Loucy (cell line): ENCODE data around the gene EIF1B.
A peak's percentile ranks its signal among the peaks of the same experiment; 100 is the strongest.

Source experiments
- H2AFZ ChIP-seq: fragments of 200-600 bp; sonication (generic); 2 replicates; pipeline ENCODE4 v1.6.0; 2016; ENCODE audit warnings: antibody characterized with exemption, mild to moderate bottlenecking, low read length, moderate library complexity
- H3F3A ChIP-seq: fragments of 200-600 bp; 2 replicates; pipeline ENCODE4 v1.6.0; 2016; ENCODE audit warnings: antibody characterized with exemption, low read depth, mild to moderate bottlenecking
- H3K27me3 ChIP-seq: fragments of 200-600 bp; sonication (generic); 2 replicates; pipeline ENCODE4 v1.6.1; 2014; ENCODE audit warnings: low read length, mild to moderate bottlenecking; ENCODE audit not compliant: insufficient read depth, poor library complexity, severe bottlenecking
- H3K36me3 ChIP-seq: fragments of 200-600 bp; sonication (generic); 2 replicates; pipeline ENCODE4 v1.6.1; 2016; ENCODE audit warnings: low read length; ENCODE audit not compliant: insufficient read depth
- H3K4me1 ChIP-seq: fragments of 200-600 bp; sonication (generic); 2 replicates; pipeline ENCODE4 v1.5.1; 2014; ENCODE audit warnings: low read length, mild to moderate bottlenecking; ENCODE audit not compliant: insufficient read depth, poor library complexity, severe bottlenecking
- H3K4me2 ChIP-seq: fragments of 200-600 bp; sonication (generic); 2 replicates; pipeline ENCODE4 v1.6.0; 2014; ENCODE audit warnings: antibody characterized with exemption, low read length, low read depth, mild to moderate bottlenecking; ENCODE audit not compliant: poor library complexity, severe bottlenecking
- H3K4me3 ChIP-seq: fragments of 200-600 bp; sonication (generic); 2 replicates; pipeline ENCODE4 v1.5.1; 2014; ENCODE audit warnings: low read length, mild to moderate bottlenecking, mixed read lengths; ENCODE audit not compliant: poor library complexity, severe bottlenecking
- H3K79me2 ChIP-seq: fragments of 200-600 bp; sonication (generic); 2 replicates; pipeline ENCODE4 v1.6.1; 2014; ENCODE audit warnings: low read length; ENCODE audit not compliant: insufficient read depth
- H3K9ac ChIP-seq: fragments of 200-600 bp; sonication (generic); 2 replicates; pipeline ENCODE4 v1.6.0; 2014; ENCODE audit warnings: mild to moderate bottlenecking, low read depth, low read length, moderate library complexity; ENCODE audit not compliant: poor library complexity, severe bottlenecking
- H3K9me2 ChIP-seq: fragments of 200-600 bp; sonication (generic); replicated peaks from 2 replicates; pipeline ENCODE4 v1.6.1; 2016; ENCODE audit warnings: low read depth, low read length, mixed read lengths
- H3K9me3 ChIP-seq: fragments of 200-600 bp; sonication (generic); 2 replicates; pipeline ENCODE4 v1.6.1; 2014; ENCODE audit warnings: mild to moderate bottlenecking, antibody characterized with exemption, low read length, low read depth; ENCODE audit not compliant: insufficient read depth
- H4K20me1 ChIP-seq: fragments of 200-600 bp; sonication (generic); 2 replicates; pipeline ENCODE4 v1.6.0; 2014; ENCODE audit warnings: antibody characterized with exemption, low read length, mild to moderate bottlenecking; ENCODE audit not compliant: insufficient read depth, poor library complexity, severe bottlenecking
- EZH2phosphoT487 ChIP-seq: fragments of 200-600 bp; IDR thresholded peaks from 2 replicates; pipeline ENCODE4 v1.6.1; 2018; ENCODE audit warnings: antibody characterized with exemption, mild to moderate bottlenecking, moderate library complexity, borderline replicate concordance
- TF ChIP-seq, protein P1 (sequence below): fragments of 200-600 bp; sonication (generic); conservative IDR thresholded peaks from 2 replicates; pipeline ENCODE4 v1.5.1; 2014; ENCODE audit warnings: mild to moderate bottlenecking, antibody characterized with exemption, low read length

EIF1B gene

DNA sequence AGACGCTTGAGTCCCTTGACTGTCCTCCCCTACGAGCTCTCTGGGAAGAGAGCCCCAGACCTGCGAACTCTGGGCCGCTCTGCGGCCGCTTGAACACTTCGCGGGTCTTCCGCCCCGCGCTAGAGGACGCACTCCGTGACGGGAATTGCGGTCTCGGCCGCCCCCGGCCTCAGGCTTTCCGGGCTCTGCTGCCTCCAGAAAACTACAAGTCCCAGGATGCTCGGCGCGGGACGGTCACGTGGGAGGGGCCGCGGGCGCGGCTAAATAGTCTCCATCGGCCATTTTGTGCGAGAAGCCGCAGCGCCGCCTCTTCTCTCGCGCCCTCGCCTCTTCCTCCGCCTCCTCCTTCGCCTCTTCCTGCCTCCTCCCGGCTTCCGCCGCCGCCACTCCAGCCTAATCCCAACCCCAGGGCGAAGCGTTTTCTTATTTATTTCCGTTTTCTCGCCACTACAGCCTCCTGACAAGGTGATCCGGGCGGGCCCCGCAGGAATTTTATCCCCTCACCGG is at the start of gene EIF1B:
Gene EIF1B, plus strand, starts transcription at position 290 of the 507 bp plus-strand sequence. CDS start 235 bp downstream, outside the sequence.
- no peaks in the 10 kb centered on the region for H3K9me3 ChIP-seq
- no peak for TF ChIP-seq EZH2phosphoT487
- TF ChIP-seq, protein P1, sequence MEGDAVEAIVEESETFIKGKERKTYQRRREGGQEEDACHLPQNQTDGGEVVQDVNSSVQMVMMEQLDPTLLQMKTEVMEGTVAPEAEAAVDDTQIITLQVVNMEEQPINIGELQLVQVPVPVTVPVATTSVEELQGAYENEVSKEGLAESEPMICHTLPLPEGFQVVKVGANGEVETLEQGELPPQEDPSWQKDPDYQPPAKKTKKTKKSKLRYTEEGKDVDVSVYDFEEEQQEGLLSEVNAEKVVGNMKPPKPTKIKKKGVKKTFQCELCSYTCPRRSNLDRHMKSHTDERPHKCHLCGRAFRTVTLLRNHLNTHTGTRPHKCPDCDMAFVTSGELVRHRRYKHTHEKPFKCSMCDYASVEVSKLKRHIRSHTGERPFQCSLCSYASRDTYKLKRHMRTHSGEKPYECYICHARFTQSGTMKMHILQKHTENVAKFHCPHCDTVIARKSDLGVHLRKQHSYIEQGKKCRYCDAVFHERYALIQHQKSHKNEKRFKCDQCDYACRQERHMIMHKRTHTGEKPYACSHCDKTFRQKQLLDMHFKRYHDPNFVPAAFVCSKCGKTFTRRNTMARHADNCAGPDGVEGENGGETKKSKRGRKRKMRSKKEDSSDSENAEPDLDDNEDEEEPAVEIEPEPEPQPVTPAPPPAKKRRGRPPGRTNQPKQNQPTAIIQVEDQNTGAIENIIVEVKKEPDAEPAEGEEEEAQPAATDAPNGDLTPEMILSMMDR = peak; percentile 77
- H3K27me3 ChIP-seq = no peaks in the 10 kb centered on the region
- H3K4me2 ChIP-seq = peak within 1 kb of the TSS; percentile 92
- H3F3A ChIP-seq = no peaks in the 10 kb centered on the region
- peaks cover 9% of the 10 kb centered on the region; the same call in 1 of the 2 replicates for H3K36me3 ChIP-seq
- peaks cover 33% of the 10 kb centered on the region for H3K4me1 ChIP-seq
- H3K9me2 ChIP-seq = no peaks in the 10 kb centered on the region
- peak within 1 kb of the TSS; percentile 95 for H3K9ac ChIP-seq
- H3K79me2 ChIP-seq = peaks cover 41% of the 10 kb centered on the region
- peak within 1 kb of the TSS; percentile 90 for H3K4me3 ChIP-seq
- H2AFZ ChIP-seq = peak within 1 kb of the TSS; percentile 94
- peaks cover 29% of the 10 kb centered on the region for H4K20me1 ChIP-seq

DNA sequence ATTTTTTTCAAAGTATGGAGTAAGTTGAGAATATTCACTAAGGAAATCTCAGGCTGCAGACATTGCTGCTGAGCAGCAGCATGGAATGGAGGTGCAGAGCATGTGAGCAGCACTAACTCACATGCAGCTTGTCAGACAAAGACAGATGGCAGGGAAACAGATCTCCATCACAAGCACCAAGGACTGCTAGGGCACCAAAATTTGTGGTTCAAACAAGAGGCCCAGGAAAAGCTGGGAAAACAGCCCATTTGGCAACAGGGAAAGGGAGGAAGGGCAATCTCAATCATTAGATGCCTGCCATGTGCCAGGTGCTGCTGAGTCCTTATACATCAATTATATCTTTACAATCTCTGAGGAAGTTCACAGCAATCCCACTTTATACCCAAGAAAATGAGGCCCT is 47.2 kb upstream of the EIF1B start:
- Histone ChIP-seq H3K9me2 (no peaks in the 10 kb centered on the region), H2AFZ (no peak overlapping the region), H3K36me3 (no peaks in the 10 kb centered on the region), H3K4me2 (no peak overlapping the region), H3K4me1 (no peaks in the 10 kb centered on the region), H3K9ac (no peak overlapping the region), H3K79me2 (no peaks in the 10 kb centered on the region), H3K9me3 (no peaks in the 10 kb centered on the region), H4K20me1 (no peaks in the 10 kb centered on the region), H3K4me3 (no peak overlapping the region), H3K27me3 (no peaks in the 10 kb centered on the region), H3F3A (no peaks in the 10 kb centered on the region)
- TF ChIP-seq EZH2phosphoT487 = no peak
- TF ChIP-seq, protein P1 = no peak

DNA sequence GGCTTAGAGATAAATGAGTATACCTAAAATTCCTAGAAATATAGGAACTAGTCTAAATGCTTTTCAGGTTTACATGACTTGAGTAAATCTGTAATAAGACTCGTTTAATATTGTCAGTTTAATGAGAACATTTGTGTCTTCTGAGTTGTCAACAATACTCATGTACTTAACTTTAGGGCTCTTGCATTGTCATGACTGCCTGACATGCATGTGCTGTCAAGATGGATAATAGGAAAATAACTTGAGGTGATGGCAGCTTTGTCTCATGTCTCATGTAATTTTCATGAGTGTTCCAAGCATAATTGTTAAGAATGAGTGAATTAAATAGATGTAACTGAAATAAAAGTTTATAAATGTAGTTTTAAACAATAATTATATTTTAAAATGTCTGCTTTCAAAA is 45.1 kb upstream of the EIF1B start:
- Histone ChIP-seq H3K4me1 (no peaks in the 10 kb centered on the region), H3K9me2 (no peaks in the 10 kb centered on the region), H3K36me3 (no peaks in the 10 kb centered on the region), H3K4me2 (no peak overlapping the region), H3K9me3 (no peaks in the 10 kb centered on the region), H3F3A (no peaks in the 10 kb centered on the region), H2AFZ (no peak overlapping the region), H3K27me3 (no peaks in the 10 kb centered on the region), H3K9ac (no peak overlapping the region), H4K20me1 (no peaks in the 10 kb centered on the region), H3K4me3 (no peak overlapping the region), H3K79me2 (no peaks in the 10 kb centered on the region)
- TF ChIP-seq, protein P1 = no peak
- no peak for TF ChIP-seq EZH2phosphoT487
